BJ (cell line): ENCODE results near the gene ATAD3A. TPM values are rescaled to one million over a fixed set of nuclear protein-coding genes. Genes with fewer than 3 reads are reported as not detected.

Experiments
- CTCF ChIA-PET: fragments of 350-600 bp; formaldehyde crosslinking; extraction: SDS; loops from one replicate; lab custom pipeline; 2021; ENCODE audit warnings: antibody characterized with exemption, inconsistent platforms; lab: Yijun Ruan, JAX
- POLR2A ChIA-PET: fragments of 300-600 bp; sonication (Branson Sonifier 250); formaldehyde crosslinking; extraction: SDS; loops from one replicate; lab custom pipeline; 2021; ENCODE audit warnings: antibody characterized with exemption; lab: Charles Lee
- DNase-seq: peaks from one replicate; pipeline ENCODE4 v3.0.0-alpha.2; 2011; ENCODE audit warnings: low read depth
- H3K27me3 ChIP-seq: 2 replicates; pipeline ENCODE4 v1.6.0; 2011; ENCODE audit warnings: low read length; ENCODE audit not compliant: control insufficient read depth, insufficient read depth
- H3K36me3 ChIP-seq: 2 replicates; pipeline ENCODE4 v1.5.1; 2011; ENCODE audit warnings: low read length; ENCODE audit not compliant: control insufficient read depth, insufficient read depth
- H3K4me3 ChIP-seq: 2 replicates; pipeline ENCODE4 v1.5.1; 2011; ENCODE audit warnings: low read depth, mild to moderate bottlenecking, control low read depth, low read length
- polyA plus RNA-seq: library from polyadenylated mRNA; depleted of rRNA; stranded (reverse); fragments of >200 nt; gene quantifications from 2 replicates; pipeline ENCODE4 v1.2.3, GENCODE V29; 2011
- TF ChIP-seq, protein P1 (sequence below): IDR thresholded peaks from 2 replicates; pipeline ENCODE4 v1.5.1; 2011; ENCODE audit warnings: low read depth, mild to moderate bottlenecking, control low read depth, inconsistent platforms, low read length, moderate library complexity; ENCODE audit not compliant: insufficient read depth

ATAD3A gene
- polyA plus RNA-seq, 1 experiment = 19.7 TPM

DNA sequence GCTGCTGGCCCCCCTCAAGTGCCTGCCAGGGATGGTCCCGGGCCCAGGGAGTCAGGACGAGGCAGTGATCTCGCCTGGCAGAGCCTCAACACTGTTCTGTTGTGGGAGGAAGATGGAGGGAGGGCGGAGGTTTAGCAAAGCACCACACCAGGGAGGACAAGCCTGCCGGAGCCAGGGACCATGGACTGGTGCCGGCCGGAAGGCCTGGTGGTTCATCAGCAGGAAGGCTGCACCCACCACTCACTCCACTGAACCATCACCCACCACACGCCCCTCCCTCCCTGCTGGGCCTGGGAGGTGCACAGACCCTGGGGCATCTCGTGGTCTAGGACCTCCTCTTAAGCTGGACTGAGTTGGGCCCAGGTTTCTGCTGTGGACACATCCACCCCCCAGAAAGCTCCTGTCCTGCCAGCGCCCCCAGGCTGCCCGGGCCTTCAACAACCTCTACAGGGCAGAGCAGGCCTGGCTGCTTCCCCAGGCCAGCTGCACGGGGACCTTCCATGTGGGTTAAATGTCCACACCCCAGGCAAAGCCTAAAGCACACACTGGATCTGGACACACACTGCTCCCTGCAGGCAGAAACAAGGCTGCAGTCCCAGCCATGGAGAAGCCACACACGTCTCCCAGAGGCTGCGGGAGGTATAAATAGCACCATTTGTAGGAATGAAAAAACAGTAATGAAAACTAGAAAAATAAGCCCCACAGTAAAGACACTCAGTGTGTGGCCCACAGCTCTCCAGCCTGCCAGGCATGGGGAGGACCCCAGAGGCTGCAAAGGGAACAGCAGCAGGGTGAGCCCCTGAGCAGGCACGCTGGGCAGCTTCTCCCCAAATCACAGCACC is 38.9 kb downstream of the ATAD3A start:
- no peak for DNase-seq
- TF ChIP-seq, protein P1, sequence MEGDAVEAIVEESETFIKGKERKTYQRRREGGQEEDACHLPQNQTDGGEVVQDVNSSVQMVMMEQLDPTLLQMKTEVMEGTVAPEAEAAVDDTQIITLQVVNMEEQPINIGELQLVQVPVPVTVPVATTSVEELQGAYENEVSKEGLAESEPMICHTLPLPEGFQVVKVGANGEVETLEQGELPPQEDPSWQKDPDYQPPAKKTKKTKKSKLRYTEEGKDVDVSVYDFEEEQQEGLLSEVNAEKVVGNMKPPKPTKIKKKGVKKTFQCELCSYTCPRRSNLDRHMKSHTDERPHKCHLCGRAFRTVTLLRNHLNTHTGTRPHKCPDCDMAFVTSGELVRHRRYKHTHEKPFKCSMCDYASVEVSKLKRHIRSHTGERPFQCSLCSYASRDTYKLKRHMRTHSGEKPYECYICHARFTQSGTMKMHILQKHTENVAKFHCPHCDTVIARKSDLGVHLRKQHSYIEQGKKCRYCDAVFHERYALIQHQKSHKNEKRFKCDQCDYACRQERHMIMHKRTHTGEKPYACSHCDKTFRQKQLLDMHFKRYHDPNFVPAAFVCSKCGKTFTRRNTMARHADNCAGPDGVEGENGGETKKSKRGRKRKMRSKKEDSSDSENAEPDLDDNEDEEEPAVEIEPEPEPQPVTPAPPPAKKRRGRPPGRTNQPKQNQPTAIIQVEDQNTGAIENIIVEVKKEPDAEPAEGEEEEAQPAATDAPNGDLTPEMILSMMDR = peak; percentile 43
- Histone ChIP-seq H3K36me3 (peaks cover 3% of the 10 kb centered on the region), H3K27me3 (no peaks in the 10 kb centered on the region), H3K4me3 (no peak overlapping the region)
- ChIA-PET POLR2A (no interaction called here), CTCF (interaction anchor here (1.0 kb wide), 1 partner anchor 8 kb away, joined by 3 read pairs; no protein-coding TSS in a partner anchor)

DNA sequence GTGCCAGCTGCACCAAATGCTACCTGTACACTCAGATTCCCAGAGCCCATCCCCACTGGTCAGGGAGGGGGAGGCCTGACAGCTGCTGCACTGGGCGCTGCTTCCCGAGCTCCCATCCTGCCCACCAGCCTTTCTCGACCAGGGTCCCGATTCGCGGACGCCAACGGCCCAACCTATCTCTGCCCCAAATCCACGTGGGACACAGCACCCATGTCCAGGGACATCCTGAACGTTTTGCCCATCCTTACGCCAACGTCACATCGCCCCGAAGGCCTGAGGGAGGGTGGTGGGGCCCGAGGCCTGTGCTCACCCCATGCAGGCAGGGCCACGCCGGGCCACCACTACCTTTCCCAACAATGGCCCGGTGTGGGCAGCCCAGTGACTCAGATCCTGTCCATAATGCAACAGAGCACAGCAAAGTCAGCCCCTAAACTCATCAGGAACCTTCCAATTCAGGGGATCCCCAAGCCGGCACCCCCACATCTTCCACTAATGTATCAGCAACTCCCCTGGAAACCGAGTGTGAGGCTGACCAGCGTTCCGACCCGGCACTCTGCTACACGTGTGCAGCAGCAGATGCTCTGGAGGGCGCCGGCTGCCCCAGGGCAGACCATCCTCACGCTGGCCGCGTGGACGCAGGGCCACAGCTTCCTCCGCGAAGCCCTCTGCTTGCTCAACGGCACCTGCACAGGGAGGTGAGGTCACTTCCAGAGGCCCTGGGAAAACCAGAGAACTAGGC is 39.7 kb downstream of the ATAD3A start:
- CTCF ChIA-PET = interaction anchor here (1.0 kb wide), 1 partner anchor 7 kb away, joined by 3 read pairs; no protein-coding TSS in a partner anchor
- POLR2A ChIA-PET = no interaction called here
- Histone ChIP-seq H3K4me3 (no peak overlapping the region), H3K36me3 (peaks cover 5% of the 10 kb centered on the region), H3K27me3 (no peaks in the 10 kb centered on the region)
- TF ChIP-seq, protein P1 = no peak
- DNase-seq = no peak

DNA sequence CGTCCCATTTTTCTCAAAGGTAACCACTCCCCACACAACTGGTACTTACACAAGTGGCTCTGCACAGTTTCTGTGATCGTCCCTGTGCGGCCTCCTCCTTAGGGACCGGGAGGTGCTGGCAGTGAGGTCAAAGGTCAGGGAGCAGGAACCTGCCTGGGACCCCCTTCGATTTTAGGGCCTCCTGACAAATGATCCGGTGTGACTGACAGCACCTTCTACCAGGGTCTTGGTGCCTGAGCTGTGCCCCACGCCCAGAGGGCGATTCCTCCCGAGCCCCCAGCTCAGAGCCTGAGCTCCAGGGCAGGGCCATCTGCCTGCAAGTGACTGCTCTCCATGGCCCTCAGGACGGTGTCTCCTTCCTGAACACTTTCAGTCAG is 40.3 kb downstream of the ATAD3A start:
- ChIA-PET POLR2A (no interaction called here), CTCF (no interaction called here)
- DNase-seq = no peak
- no peaks in the 10 kb centered on the region for H3K27me3 ChIP-seq
- H3K4me3 ChIP-seq = no peak overlapping the region
- TF ChIP-seq, protein P1 = no peak
- peaks cover 5% of the 10 kb centered on the region for H3K36me3 ChIP-seq

DNA sequence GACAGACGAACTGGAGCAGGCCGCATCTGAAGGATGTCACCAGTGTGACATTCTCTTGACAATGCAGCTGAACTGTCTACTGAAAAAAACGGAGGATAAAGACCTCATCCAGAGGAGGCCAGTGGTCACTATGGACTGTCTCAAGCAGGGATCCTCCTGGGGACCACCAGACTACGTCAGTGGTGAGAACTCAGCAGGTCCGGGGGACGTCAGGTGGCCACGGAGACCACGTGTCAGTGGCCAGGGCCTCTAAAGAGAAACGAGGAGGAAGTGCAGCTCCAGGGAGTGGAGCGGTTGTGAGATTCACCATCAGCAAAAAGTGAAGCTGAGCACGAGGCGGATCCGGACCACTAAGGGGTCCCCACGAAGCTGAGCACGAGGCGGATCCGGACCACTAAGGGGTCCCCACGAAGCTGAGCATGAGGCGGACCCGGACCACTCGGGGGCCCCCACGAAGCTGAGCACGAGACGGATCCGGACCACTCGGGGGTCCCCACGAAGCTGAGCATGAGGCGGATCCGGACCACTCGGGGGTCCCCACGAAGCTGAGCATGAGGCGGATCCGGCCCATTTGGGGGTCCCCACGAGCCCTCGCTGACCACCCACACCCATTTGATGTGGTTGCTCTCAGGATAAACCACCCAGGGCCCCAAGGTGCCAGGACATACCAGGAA is 42.0 kb downstream of the ATAD3A start:
- ChIA-PET CTCF (no interaction called here), POLR2A (no interaction called here)
- Histone ChIP-seq H3K4me3 (no peak overlapping the region), H3K36me3 (peaks cover 3% of the 10 kb centered on the region), H3K27me3 (no peaks in the 10 kb centered on the region)
- no peak for DNase-seq
- TF ChIP-seq, protein P1 = no peak

DNA sequence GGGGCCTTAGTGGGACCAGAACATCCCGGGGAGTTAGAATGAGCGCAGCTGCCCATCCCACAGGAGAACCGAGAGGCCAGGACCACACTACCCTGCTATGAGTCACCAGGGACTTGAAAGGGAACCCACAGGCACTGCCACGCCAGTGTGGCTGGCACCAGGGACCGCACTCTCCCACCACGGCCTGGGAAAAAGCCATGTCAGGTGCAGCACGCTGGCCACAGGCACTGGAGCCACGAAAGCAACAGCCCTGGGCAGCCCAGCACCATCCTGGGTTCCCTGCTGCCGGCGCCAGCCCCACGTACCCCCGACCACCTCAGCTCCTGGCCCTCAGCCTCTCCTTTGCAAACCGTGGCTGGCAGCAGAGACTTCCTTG is 42.6 kb downstream of the ATAD3A start:
- CTCF ChIA-PET = no interaction called here
- Histone ChIP-seq H3K36me3 (peaks cover 3% of the 10 kb centered on the region), H3K4me3 (no peak overlapping the region), H3K27me3 (no peaks in the 10 kb centered on the region)
- no peak for DNase-seq
- TF ChIP-seq, protein P1 = no peak
- POLR2A ChIA-PET = no interaction called here
